HG03342 (cell line): ENCODE data around the gene KIF16B.
"Not testable (repeated sequence)": the region's sequence is repeated elsewhere in the genome, so short reads cannot be mapped to it uniquely, and the experiment has no call there.

Experiments used
- ATAC-seq: cut with Tn5 transposase; IDR thresholded peaks from one replicate; pipeline ENCODE4 v1.9.1; 2021; ENCODE audit warnings: mild to moderate bottlenecking, moderate library complexity; ENCODE audit not compliant: unreplicated experiment

KIF16B gene

GRCh38 chr20:16573001-16573965 is at the start of gene KIF16B:
TSS of gene KIF16B (minus strand) at chr20:16573448. CDS start at chr20:16573275, 173 bp downstream.
- ATAC-seq = peak; percentile 72

- no peak for ATAC-seq
Measured at GRCh38 chr20:16622501-16622900, 49.3 kb upstream of the KIF16B start.

GRCh38 chr20:16621435-16622141 is 48.3 kb upstream of the KIF16B start:
- ATAC-seq = no peak

- no peak for ATAC-seq
Measured at GRCh38 chr20:16620961-16621360, 47.7 kb upstream of the KIF16B start.

GRCh38 chr20:16619953-16620352 is 46.7 kb upstream of the KIF16B start:
- no peak for ATAC-seq

- no peak for ATAC-seq
Measured at GRCh38 chr20:16617056-16617455, 43.8 kb upstream of the KIF16B start.

- ATAC-seq = no peak
Measured at GRCh38 chr20:16616317-16616716, 43.1 kb upstream of the KIF16B start.

- no peak for ATAC-seq
Measured at GRCh38 chr20:16615199-16615598, 42.0 kb upstream of the KIF16B start.

GRCh38 chr20:16613954-16614353 is 40.7 kb upstream of the KIF16B start:
- ATAC-seq = no peak

- no peak for ATAC-seq
Measured at GRCh38 chr20:16612706-16613105, 39.5 kb upstream of the KIF16B start.

GRCh38 chr20:16611817-16612216 is 38.6 kb upstream of the KIF16B start:
- no peak for ATAC-seq

- no peak for ATAC-seq
Measured at GRCh38 chr20:16609066-16609465, 35.8 kb upstream of the KIF16B start.

- ATAC-seq = no peak
Measured at GRCh38 chr20:16608277-16608650, 35.0 kb upstream of the KIF16B start.

GRCh38 chr20:16607364-16608276 is 34.4 kb upstream of the KIF16B start:
- ATAC-seq = no peak

- no peak for ATAC-seq
Measured at GRCh38 chr20:16606468-16607070, 33.3 kb upstream of the KIF16B start.

GRCh38 chr20:16601047-16601446 is 27.8 kb upstream of the KIF16B start:
- ATAC-seq = no peak

- no peak for ATAC-seq
Measured at GRCh38 chr20:16599257-16599656, 26.0 kb upstream of the KIF16B start.

GRCh38 chr20:16596991-16597390 is 23.7 kb upstream of the KIF16B start:
- no peak for ATAC-seq

GRCh38 chr20:16596404-16596803 is 23.2 kb upstream of the KIF16B start:
- ATAC-seq = not testable (repeated sequence)

GRCh38 chr20:16595376-16595775 is 22.1 kb upstream of the KIF16B start:
- no peak for ATAC-seq
